Peyer's patch (tissue), 4 donors: ENCODE data around the gene POU5F1. TPM values are rescaled to one million over a fixed set of nuclear protein-coding genes. Genes with fewer than 3 reads are reported as not detected.

Experiments
- DNase-seq, 3 donors: peaks; one replicate each; pipeline ENCODE4 v3.0.0-alpha.2; 2017 to 2019
- H3K27ac ChIP-seq, 4 donors: fragments of 200-600 bp; sonication (generic); one replicate each; pipeline ENCODE4 v1.5.1; 2016 to 2019
- H3K27me3 ChIP-seq, 2 donors: fragments of 200-600 bp; sonication (generic); one replicate each; pipeline ENCODE4 v1.5.1; 2019
- H3K36me3 ChIP-seq, 3 donors: fragments of 200-600 bp; sonication (generic); one replicate each; pipeline ENCODE4 v1.5.1; 2016 to 2019
- H3K4me1 ChIP-seq, 4 donors: fragments of 200-600 bp; sonication (generic); one replicate each; pipeline ENCODE4 v1.5.1; 2016 to 2019
- H3K4me3 ChIP-seq, 4 donors: fragments of 200-600 bp; sonication (generic); 1 replicate in 3 of 4; 2 replicates in 1 of 4; pipeline ENCODE4 v1.5.1; 2016 to 2019; ENCODE audit warnings: mild to moderate bottlenecking in 1 of 4
- H3K9me3 ChIP-seq, 4 donors: fragments of 200-600 bp; sonication (generic); one replicate each; pipeline ENCODE4 v1.5.1; 2016 to 2019; ENCODE audit warnings: mild to moderate bottlenecking in 1 of 4
- POLR2A ChIP-seq, 2 donors: fragments of 450-650 bp; IDR thresholded peaks; one replicate each; pipeline ENCODE4 v1.5.1; 2017; ENCODE audit warnings: antibody characterized with exemption in 2 of 2, mild to moderate bottlenecking in 2 of 2, moderate library complexity in 2 of 2
- total RNA-seq, 4 donors: library from RNA; depleted of rRNA; stranded (reverse); fragments of >200 nt; gene quantifications; one replicate each; pipeline ENCODE4 v1.1.0, GENCODE V29; 2016
- TF ChIP-seq, protein P1 (sequence below), 6 experiments: fragments of 450-650 bp in 4 of 6; fragments of 200-600 bp in 2 of 6; sonication (generic) in 1 of 6; IDR thresholded peaks; one replicate each; pipeline ENCODE4 v1.5.1; 2017 to 2019; ENCODE audit warnings: antibody characterized with exemption in 6 of 6, mild to moderate bottlenecking in 3 of 6, moderate library complexity in 1 of 6

POU5F1 gene
- total RNA-seq, 4 donors from 2014 or later: 14.9 to 121 (median 45.0) TPM

DNA sequence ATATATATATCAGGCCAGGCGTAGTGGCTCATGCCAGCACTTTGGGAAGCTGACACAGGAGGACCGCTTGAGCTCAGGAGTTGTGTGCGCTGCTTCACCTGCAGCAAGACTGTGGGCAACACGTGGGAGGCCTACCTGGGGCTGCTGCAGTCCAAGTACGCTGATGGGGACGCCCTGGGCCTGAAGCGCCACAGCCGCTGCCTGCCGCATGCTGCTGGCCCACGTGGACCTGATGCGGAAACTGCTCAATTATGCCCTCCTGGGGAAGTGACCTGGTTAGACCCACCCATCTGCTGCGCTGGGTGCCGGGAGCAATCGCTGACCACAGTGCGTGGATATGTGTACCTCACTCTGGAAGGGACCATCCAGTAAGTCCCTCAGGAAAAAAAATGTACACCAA, 29.8 kb downstream of the POU5F1 start:
- Histone ChIP-seq H3K4me3 (no peak overlapping the region), H3K36me3 (no peaks in the 10 kb centered on the region), H3K27ac (no peak overlapping the region), H3K4me1 (peaks cover 0 to 23% (median 3%) of the 10 kb centered on the region in 4 donors), H3K27me3 (no peaks in the 10 kb centered on the region), H3K9me3 (no peaks in the 10 kb centered on the region)
- DNase-seq: no peak
- TF ChIP-seq, protein P1, sequence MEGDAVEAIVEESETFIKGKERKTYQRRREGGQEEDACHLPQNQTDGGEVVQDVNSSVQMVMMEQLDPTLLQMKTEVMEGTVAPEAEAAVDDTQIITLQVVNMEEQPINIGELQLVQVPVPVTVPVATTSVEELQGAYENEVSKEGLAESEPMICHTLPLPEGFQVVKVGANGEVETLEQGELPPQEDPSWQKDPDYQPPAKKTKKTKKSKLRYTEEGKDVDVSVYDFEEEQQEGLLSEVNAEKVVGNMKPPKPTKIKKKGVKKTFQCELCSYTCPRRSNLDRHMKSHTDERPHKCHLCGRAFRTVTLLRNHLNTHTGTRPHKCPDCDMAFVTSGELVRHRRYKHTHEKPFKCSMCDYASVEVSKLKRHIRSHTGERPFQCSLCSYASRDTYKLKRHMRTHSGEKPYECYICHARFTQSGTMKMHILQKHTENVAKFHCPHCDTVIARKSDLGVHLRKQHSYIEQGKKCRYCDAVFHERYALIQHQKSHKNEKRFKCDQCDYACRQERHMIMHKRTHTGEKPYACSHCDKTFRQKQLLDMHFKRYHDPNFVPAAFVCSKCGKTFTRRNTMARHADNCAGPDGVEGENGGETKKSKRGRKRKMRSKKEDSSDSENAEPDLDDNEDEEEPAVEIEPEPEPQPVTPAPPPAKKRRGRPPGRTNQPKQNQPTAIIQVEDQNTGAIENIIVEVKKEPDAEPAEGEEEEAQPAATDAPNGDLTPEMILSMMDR (IDR thresholded peaks at IDR 0.05): no peak
- no peak for TF ChIP-seq POLR2A (IDR thresholded peaks at IDR 0.05)

DNA sequence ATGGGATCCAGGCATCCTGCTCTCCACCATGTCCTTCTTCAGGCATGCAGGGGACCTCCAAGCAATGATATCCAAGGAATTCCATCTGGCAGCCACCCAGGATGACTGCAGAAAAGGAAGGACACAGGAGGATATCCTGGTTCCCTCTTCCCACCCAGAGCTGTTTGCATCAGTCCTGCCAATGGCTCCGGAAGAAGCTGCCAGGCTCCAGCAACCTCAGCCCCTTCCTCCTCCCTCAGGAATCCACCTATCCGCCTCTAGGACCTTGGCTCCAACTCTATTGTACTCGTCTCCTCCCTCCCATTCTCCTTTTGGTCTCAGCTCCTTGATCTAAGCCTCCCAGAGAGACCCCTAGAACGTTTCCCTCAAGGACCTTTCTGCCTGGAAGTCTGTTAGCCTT, 30.9 kb downstream of the POU5F1 start:
- Histone ChIP-seq H3K27ac (no peak overlapping the region), H3K4me1 (peaks cover 0 to 16% (median 3%) of the 10 kb centered on the region in 4 donors), H3K27me3 (no peaks in the 10 kb centered on the region), H3K36me3 (no peaks in the 10 kb centered on the region), H3K4me3 (no peak overlapping the region), H3K9me3 (no peaks in the 10 kb centered on the region)
- no peak for TF ChIP-seq POLR2A (IDR thresholded peaks at IDR 0.05)
- TF ChIP-seq, protein P1 (IDR thresholded peaks at IDR 0.05): no peak
- DNase-seq: no peak

DNA sequence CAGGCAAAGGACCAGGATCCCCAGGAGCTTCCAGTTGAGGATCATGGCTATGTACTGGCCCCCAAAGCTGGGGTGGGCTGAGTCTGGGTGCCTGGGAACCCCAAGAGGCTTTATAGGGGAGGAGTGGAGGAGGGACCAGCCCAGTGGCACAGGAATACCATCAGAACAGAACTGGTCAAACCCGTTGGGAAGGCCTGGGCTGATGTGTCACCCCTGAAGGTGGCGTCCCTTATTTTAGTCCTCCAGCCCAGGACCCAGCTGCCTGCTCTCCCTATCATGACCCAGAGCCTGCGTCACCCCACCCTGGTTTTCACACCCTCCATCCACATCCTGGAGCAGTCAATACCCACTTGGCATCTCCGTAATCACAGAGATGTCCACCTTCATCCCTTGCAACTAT, 31.5 kb downstream of the POU5F1 start, which contains the start of gene PSORS1C2:
PSORS1C2 (minus strand) TSS at position 85 of the 400 bp plus-strand sequence; CDS start at position 45, 40 bp downstream.
- DNase-seq: no peak
- H3K9me3 ChIP-seq: no peaks in the 10 kb centered on the region
- H3K27ac ChIP-seq: no peak within 1 kb of the TSS
- TF ChIP-seq, protein P1 (IDR thresholded peaks at IDR 0.05): no peak
- TF ChIP-seq POLR2A (IDR thresholded peaks at IDR 0.05): no peak
- H3K27me3 ChIP-seq: no peaks in the 10 kb centered on the region
- no peaks in the 10 kb centered on the region for H3K36me3 ChIP-seq
- H3K4me3 ChIP-seq: peak within 1 kb of the TSS in 2 of 4 donors; percentile 29 to 42
- H3K4me1 ChIP-seq: peaks cover 0 to 16% (median 3%) of the 10 kb centered on the region in 4 donors

DNA sequence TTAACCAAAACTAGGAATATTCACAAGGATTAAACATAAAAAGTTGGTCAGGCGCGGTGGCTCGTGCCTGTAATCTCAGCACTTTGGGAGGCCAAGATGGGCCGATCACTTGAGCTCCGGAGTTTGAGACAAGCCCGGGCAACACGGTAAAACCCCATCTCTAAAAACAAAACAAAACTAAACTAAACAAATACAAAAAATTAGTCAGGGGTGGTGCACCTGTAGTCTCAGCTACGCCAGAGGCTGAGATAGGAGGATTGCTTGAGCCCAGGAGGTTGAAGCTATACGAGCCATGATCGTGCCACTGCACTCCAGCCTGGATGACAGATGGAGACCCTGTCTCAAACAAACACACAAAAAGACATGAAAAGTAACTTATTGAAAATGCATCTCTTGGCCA, 34.8 kb downstream of the POU5F1 start:
- Histone ChIP-seq H3K27ac (no peak overlapping the region), H3K36me3 (no peaks in the 10 kb centered on the region), H3K4me1 (peaks cover 0 to 7% (median 3%) of the 10 kb centered on the region in 4 donors), H3K9me3 (no peaks in the 10 kb centered on the region), H3K4me3 (no peak overlapping the region), H3K27me3 (no peaks in the 10 kb centered on the region)
- DNase-seq: no peak
- no peak for TF ChIP-seq POLR2A (IDR thresholded peaks at IDR 0.05)
- TF ChIP-seq, protein P1 (IDR thresholded peaks at IDR 0.05): no peak

DNA sequence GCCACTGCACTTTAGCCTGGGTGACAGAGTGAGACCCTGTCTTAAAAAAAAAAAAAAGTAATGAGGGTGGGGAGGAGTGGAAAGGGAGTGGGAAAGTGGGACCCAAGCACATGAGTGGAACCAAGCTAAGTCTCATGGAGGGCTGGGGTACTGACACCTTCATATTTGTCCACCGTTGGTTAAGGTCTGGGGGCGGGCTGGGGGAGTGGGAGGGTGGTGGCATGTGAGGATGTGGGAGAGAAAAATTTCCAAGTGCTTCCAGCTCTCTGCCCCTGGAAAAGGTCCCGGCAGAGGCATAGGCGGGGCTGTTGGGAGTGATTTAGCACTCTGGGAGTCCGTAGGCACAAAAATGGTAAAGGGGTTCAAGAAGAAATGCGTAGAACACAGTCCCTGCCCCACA, 37.7 kb downstream of the POU5F1 start:
- TF ChIP-seq, protein P1 (IDR thresholded peaks at IDR 0.05): no peak
- TF ChIP-seq POLR2A (IDR thresholded peaks at IDR 0.05): no peak
- no peaks in the 10 kb centered on the region for H3K9me3 ChIP-seq
- no peak for DNase-seq

DNA sequence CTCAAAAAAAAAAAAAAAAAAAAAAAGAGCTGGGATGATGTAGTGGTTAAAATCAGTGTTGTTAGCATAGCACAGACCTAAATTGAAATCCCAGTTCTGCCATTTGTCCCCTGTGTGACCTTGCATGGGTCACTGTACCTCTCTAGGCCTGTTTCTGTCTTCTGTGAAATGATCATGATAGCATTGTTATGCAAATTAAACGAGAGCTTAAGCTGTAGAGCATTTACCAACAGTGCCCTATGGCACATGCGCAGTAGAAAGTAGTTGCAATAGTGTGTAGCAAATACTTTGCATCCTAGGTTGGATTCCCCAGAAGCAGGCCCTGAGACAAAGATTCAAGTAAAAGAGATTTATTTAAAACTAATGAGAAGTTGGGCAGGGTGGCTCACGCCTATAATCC, 38.9 kb downstream of the POU5F1 start:
- no peaks in the 10 kb centered on the region for H3K36me3 ChIP-seq
- no peak overlapping the region for H3K4me3 ChIP-seq
- no peaks in the 10 kb centered on the region for H3K9me3 ChIP-seq
- no peak for TF ChIP-seq POLR2A (IDR thresholded peaks at IDR 0.05)
- TF ChIP-seq, protein P1 (IDR thresholded peaks at IDR 0.05): no peak
- no peak for DNase-seq
- H3K27ac ChIP-seq: no peak overlapping the region
- H3K4me1 ChIP-seq: peaks cover 0 to 2% (median 0%) of the 10 kb centered on the region in 4 donors
- no peaks in the 10 kb centered on the region for H3K27me3 ChIP-seq

More for the DNA sequence above, 37.7 kb downstream of the POU5F1 start:
- Histone ChIP-seq H3K36me3 (no peaks in the 10 kb centered on the region), H3K27me3 (no peaks in the 10 kb centered on the region), H3K27ac (no peak overlapping the region), H3K4me1 (peaks cover 0 to 3% (median 1%) of the 10 kb centered on the region in 4 donors), H3K4me3 (no peak overlapping the region)
